ENCODE measurements around the gene RAB40B. TPM values are rescaled to one million over a fixed set of nuclear protein-coding genes. Genes with fewer than 3 reads are reported as not detected.
"Not testable (repeated sequence)": the region's sequence is repeated elsewhere in the genome, so short reads cannot be mapped to it uniquely, and the experiment has no call there.

The RAB40B gene
- 1 to 10 TPM; 4.4 to 9.0 (median 6.8) TPM for total RNA-seq

GRCh38 chr17:82698065-82698973 lies at the start of gene RAB40B:
TSS of gene RAB40B (minus strand) at chr17:82698698. CDS start at chr17:82698596, 102 bp downstream.
- in situ Hi-C loops (cut with MboI; ENCODE audit: low pct_unique_long_range_greater_than_20kb in 2 of 9, low sequenced_read_pairs in 9 of 9, unreplicated experiment in 9 of 9), result no loop called here

DNA sequence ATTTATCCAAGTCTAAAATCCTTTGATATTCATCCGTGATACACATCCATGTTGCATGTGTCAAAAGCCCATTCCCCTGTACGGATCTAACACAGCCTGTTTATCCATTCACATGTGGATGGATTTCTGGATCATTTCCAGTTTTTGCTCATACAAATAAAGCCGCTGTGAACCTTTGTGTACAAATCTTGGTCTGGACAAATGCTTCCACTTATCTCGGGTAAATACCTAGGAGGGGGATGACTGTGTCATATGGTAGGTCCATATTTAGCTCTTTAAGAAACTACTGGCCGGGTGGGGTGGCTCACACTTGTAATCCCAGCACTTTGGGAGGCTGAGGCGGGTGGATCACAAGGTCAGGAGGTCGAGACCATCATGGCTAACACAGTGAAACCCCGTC lies 47.0 kb upstream of the RAB40B start:
- ATAC-seq (replicated peaks in 6 of 8), result peak in 1 of 8 experiments; percentile 35

More at GRCh38 chr17:82698065-82698973, at the start of gene RAB40B:
- Histone ChIP-seq H3K27ac (peak within 1 kb of the TSS in 1 of 2 donors; percentile 18), H3K4me3 (peak within 1 kb of the TSS; percentile 57 to 99 (median 76)), H3K4me1 (replicated peaks in 1 of 2) (peaks cover 7 to 10% of the 10 kb centered on the region in 2 donors)
- 0% methylated on average over 3 of the region's 112 CpGs; no CpG with 5 or more reads in 9 of the 10 experiments for WGBS, 10 experiments
- peak; percentile 91 to 95 (median 94) for ATAC-seq (replicated peaks in 6 of 8)

DNA sequence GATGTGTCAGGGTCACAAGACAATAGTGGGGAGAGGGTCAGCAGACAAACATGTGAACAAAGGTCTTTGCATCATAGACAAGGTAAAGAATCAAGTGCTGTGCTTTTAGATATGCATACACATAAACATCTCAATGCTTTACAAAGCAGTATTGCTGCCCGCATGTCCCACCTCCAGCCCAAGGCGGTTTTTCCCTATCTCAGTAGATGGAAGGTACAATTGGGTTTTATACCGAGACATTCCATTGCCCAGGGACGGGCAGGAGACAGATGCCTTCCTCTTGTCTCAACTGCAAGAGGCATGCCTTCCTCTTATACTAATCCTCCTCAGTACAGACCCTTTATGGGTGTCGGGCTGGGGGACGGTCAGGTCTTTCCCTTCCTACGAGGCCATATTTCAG lies 46.2 kb upstream of the RAB40B start:
- ATAC-seq (replicated peaks in 6 of 8); H3K4me1 ChIP-seq (replicated peaks in 1 of 2); in situ Hi-C loops (cut with MboI; ENCODE audit: low pct_unique_long_range_greater_than_20kb in 2 of 9, low sequenced_read_pairs in 9 of 9, unreplicated experiment in 9 of 9); H3K4me3 ChIP-seq; H3K27ac ChIP-seq: not testable (repeated sequence)
- 44 to 80% methylated on average over 1 to 3 of the region's 7 CpGs; no CpG with 5 or more reads in 8 of the 10 experiments for WGBS, 10 experiments

More for the DNA sequence above, 47.0 kb upstream of the RAB40B start:
- in situ Hi-C loops (cut with MboI; ENCODE audit: low pct_unique_long_range_greater_than_20kb in 2 of 9, low sequenced_read_pairs in 9 of 9, unreplicated experiment in 9 of 9), result no loop called here
- H3K4me3 ChIP-seq, result no peak overlapping the region
- peaks cover 0 to 4% of the 10 kb centered on the region in 2 donors for H3K4me1 ChIP-seq (replicated peaks in 1 of 2)
- 50 to 100% (median 73%) methylated on average over 1 to 7 of the region's 8 CpGs; no CpG with 5 or more reads in 4 of the 10 experiments for WGBS, 10 experiments
- no peak overlapping the region for H3K27ac ChIP-seq

GRCh38 chr17:82743344-82744219 lies 45.1 kb upstream of the RAB40B start:
- peak in 3 of 8 experiments; percentile 16 to 31 (median 30) for ATAC-seq (replicated peaks in 6 of 8)
- 60 to 100% (median 100%) methylated on average over 2 of the region's 16 CpGs; no CpG with 5 or more reads in 7 of the 10 experiments for WGBS, 10 experiments
- no peak overlapping the region for H3K4me3 ChIP-seq
- no peak overlapping the region for H3K27ac ChIP-seq
- peaks cover 0 to 4% of the 10 kb centered on the region in 2 donors for H3K4me1 ChIP-seq (replicated peaks in 1 of 2)
- in situ Hi-C loops (cut with MboI; ENCODE audit: low pct_unique_long_range_greater_than_20kb in 2 of 9, low sequenced_read_pairs in 9 of 9, unreplicated experiment in 9 of 9), result no loop called here

- WGBS, 10 experiments, result 17 to 100% (median 95%) methylated on average over 1 to 8 of the region's 10 CpGs; no CpG with 5 or more reads in 1 of the 10 experiments
- Histone ChIP-seq H3K27ac (no peak overlapping the region), H3K4me1 (replicated peaks in 1 of 2) (peaks cover 2 to 9% of the 10 kb centered on the region in 2 donors), H3K4me3 (no peak overlapping the region)
- ATAC-seq (replicated peaks in 6 of 8), result no peak
- in situ Hi-C loops (cut with MboI; ENCODE audit: low pct_unique_long_range_greater_than_20kb in 2 of 9, low sequenced_read_pairs in 9 of 9, unreplicated experiment in 9 of 9), result no loop called here
Observed at GRCh38 chr17:82740906-82741759, 42.6 kb upstream of the RAB40B start.

DNA sequence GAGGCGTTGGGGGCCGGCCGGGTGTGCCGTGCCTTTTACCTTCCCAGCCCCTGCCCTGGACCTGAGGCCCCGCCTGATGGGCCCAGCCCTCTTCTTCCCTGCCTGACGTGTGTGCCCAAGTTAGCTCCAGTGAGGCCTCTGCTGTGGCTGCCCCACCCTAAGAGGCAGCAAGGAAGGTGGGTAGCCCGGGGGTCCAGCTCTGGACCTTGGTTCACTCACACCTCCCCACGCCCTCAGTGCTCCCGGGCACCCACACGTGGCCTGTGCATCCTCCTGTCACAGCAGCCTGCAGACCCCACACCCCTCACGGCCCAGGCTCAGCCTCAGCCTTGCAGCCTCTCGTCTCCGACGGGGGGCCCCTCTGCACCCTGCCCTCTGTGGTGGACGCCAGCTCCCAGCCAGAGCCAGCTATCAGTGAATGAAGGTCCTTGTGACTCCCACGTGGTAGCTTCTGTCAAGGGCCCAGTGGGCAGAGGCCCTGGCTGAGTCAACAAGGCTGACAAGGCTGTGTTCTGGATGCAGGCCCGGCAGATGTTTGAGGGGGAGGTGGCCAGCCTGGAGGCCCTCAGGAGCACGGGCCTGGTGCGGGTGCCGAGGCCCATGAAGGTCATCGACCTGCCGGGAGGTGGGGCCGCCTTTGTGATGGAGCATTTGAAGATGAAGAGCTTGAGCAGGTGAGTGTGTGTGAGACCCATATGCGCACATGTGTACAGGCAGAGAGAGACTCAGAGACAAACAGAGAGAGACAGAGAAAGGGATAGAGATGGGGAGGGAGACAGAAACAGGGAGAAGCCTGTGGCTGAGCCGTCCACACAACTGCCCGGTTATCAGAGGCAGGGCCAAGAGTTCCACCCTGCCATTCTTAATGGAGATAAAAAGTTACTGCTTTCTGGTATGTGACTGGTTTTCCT lies 39.7 kb upstream of the RAB40B start:
- no peak overlapping the region for H3K4me3 ChIP-seq
- peak in 1 of 8 experiments; percentile 49 for ATAC-seq (replicated peaks in 6 of 8)
- peaks cover 6 to 9% of the 10 kb centered on the region in 2 donors for H3K4me1 ChIP-seq (replicated peaks in 1 of 2)
- no peak overlapping the region for H3K27ac ChIP-seq
- WGBS, 10 experiments, result 40 to 100% (median 100%) methylated on average over 1 to 8 of the region's 26 CpGs; no CpG with 5 or more reads in 3 of the 10 experiments
- in situ Hi-C loops (cut with MboI; ENCODE audit: low pct_unique_long_range_greater_than_20kb in 2 of 9, low sequenced_read_pairs in 9 of 9, unreplicated experiment in 9 of 9), result no loop called here

- Histone ChIP-seq H3K4me3 (peak overlapping the region in 2 of 5 donors; percentile 50 to 74), H3K27ac (no peak overlapping the region), H3K4me1 (replicated peaks in 1 of 2) (peaks cover 6 to 9% of the 10 kb centered on the region in 2 donors)
- 60 to 100% (median 77%) methylated on average over 1 to 4 of the region's 18 CpGs; no CpG with 5 or more reads in 5 of the 10 experiments for WGBS, 10 experiments
- in situ Hi-C loops (cut with MboI; ENCODE audit: low pct_unique_long_range_greater_than_20kb in 2 of 9, low sequenced_read_pairs in 9 of 9, unreplicated experiment in 9 of 9), result no loop called here
- no peak for ATAC-seq (replicated peaks in 6 of 8)
Observed at GRCh38 chr17:82736511-82737185, 38.1 kb upstream of the RAB40B start.

- in situ Hi-C loops (cut with MboI; ENCODE audit: low pct_unique_long_range_greater_than_20kb in 2 of 9, low sequenced_read_pairs in 9 of 9, unreplicated experiment in 9 of 9), result no loop called here
- Histone ChIP-seq H3K4me3 (peak within 1 kb of the TSS; percentile 44 to 74 (median 58)), H3K27ac (peak within 1 kb of the TSS; percentile 80 to 89), H3K4me1 (replicated peaks in 1 of 2) (peaks cover 6 to 9% of the 10 kb centered on the region in 2 donors)
- WGBS, 10 experiments, result 0 to 70% (median 9%) methylated on average over 2 to 7 of the region's 101 CpGs; no CpG with 5 or more reads in 7 of the 10 experiments
- ATAC-seq (replicated peaks in 6 of 8), result peak; percentile 74 to 91 (median 89)
Observed at GRCh38 chr17:82734987-82735866, 36.7 kb upstream of the RAB40B start, which contains the start of gene FN3K. TSS of gene FN3K (plus strand) at chr17:82735615. CDS start at chr17:82735637, 22 bp downstream.

DNA sequence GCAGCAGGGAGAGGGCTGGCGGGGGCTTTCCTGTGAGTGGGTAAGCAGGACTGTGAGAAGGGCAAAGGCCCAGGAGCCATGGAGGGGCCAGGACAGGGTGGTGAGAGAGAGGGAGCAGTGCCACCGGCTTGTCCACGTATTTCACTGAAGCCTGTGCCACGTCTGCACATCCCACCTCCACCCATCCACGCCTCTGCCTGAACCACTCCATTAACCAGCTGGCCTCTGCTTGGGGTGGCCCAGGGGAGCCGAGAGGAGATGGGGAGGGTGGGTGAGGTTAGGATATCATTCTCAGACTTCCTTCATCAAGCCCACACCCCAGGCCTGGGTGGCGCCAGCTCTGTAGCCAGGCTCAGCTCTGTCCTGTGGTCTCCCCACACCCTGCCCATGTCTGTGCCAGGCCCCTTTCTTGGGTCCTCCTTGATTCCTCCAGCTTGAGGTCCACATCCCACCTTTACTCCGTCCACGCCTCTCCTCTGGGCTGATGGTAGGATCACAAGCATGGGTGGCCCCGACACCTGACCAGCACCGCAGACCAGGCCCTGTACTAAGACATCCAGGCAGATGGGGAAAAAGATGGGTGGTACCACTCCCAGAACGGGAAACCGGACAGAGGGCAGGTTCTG lies 33.7 kb upstream of the RAB40B start:
- in situ Hi-C loops (cut with MboI; ENCODE audit: low pct_unique_long_range_greater_than_20kb in 2 of 9, low sequenced_read_pairs in 9 of 9, unreplicated experiment in 9 of 9), result no loop called here
- Histone ChIP-seq H3K4me3 (no peak overlapping the region), H3K4me1 (replicated peaks in 1 of 2) (peaks cover 6 to 9% of the 10 kb centered on the region in 2 donors), H3K27ac (no peak overlapping the region)
- 100% methylated on average over 1 to 3 of the region's 13 CpGs; no CpG with 5 or more reads in 6 of the 10 experiments for WGBS, 10 experiments
- ATAC-seq (replicated peaks in 6 of 8), result no peak
